Vagina (tissue), 2 donors: ENCODE measurements around the gene KDM4B. TPM values are rescaled to one million over a fixed set of nuclear protein-coding genes. Genes with fewer than 3 reads are reported as not detected.

Source experiments
- DNase-seq, 2 donors: peaks; one replicate each; pipeline ENCODE4 v3.0.0-alpha.2; 2017; ENCODE audit errors: extremely low spot score in 2 of 2
- H3K27ac ChIP-seq: fragments of 200-600 bp; sonication (generic); one replicate; pipeline ENCODE4 v1.5.1; 2019
- H3K27me3 ChIP-seq: fragments of 200-600 bp; sonication (generic); one replicate; pipeline ENCODE4 v1.5.1; 2019
- H3K36me3 ChIP-seq, 2 donors: fragments of 200-600 bp; sonication (generic); one replicate each; pipeline ENCODE4 v1.5.1; 2017 to 2019
- H3K4me1 ChIP-seq: fragments of 200-600 bp; sonication (generic); one replicate; pipeline ENCODE4 v1.5.1; 2019
- H3K4me3 ChIP-seq, 2 donors: fragments of 200-600 bp; sonication (generic); 1 replicate in 1 of 2; 2 replicates in 1 of 2; pipeline ENCODE4 v1.5.1; 2016 to 2019
- H3K9me3 ChIP-seq: fragments of 200-600 bp; sonication (generic); one replicate; pipeline ENCODE4 v1.5.1; 2019
- POLR2A ChIP-seq, 2 donors: fragments of 450-650 bp; IDR thresholded peaks; one replicate each; pipeline ENCODE4 v1.6.1; 2017; ENCODE audit warnings: antibody characterized with exemption in 2 of 2, mild to moderate bottlenecking in 2 of 2, moderate library complexity in 2 of 2
- POLR2AphosphoS5 ChIP-seq, 2 donors: sonication (generic); formaldehyde crosslinking; IDR thresholded peaks; one replicate each; pipeline ENCODE4 v1.9.0; 2017; ENCODE audit warnings: antibody characterized with exemption in 2 of 2, mild to moderate bottlenecking in 2 of 2, low read depth in 1 of 2; ENCODE audit not compliant: insufficient read depth in 1 of 2
- intact Hi-C: fragments of 100-400 bp; cut with DNase I; formaldehyde crosslinking; loops from one replicate; pipeline ENCODE4 v1.15.1; 2023
- total RNA-seq: library from RNA; depleted of rRNA; stranded (reverse); fragments of >200 nt; gene quantifications from one replicate; pipeline ENCODE4 v1.2.3, GENCODE V29; 2016
- TF ChIP-seq, protein P1 (sequence below), 3 experiments: fragments of 450-650 bp in 2 of 3; fragments of 200-600 bp in 1 of 3; sonication (generic) in 1 of 3; IDR thresholded peaks; one replicate each; pipeline ENCODE4 v1.5.1; 2017 to 2019; ENCODE audit warnings: antibody characterized with exemption in 3 of 3, mild to moderate bottlenecking in 2 of 3, moderate library complexity in 2 of 3

The KDM4B gene
- total RNA-seq, 1 donor from 2014 or later, result 59.7 TPM

- H3K9me3 ChIP-seq, result no peaks in the 10 kb centered on the region
- H3K27me3 ChIP-seq, result no peaks in the 10 kb centered on the region
- no peak for DNase-seq
- no peak overlapping the region for H3K4me3 ChIP-seq
- peaks cover 0 to 27% of the 10 kb centered on the region in 2 donors for H3K36me3 ChIP-seq
- TF ChIP-seq, protein P1, sequence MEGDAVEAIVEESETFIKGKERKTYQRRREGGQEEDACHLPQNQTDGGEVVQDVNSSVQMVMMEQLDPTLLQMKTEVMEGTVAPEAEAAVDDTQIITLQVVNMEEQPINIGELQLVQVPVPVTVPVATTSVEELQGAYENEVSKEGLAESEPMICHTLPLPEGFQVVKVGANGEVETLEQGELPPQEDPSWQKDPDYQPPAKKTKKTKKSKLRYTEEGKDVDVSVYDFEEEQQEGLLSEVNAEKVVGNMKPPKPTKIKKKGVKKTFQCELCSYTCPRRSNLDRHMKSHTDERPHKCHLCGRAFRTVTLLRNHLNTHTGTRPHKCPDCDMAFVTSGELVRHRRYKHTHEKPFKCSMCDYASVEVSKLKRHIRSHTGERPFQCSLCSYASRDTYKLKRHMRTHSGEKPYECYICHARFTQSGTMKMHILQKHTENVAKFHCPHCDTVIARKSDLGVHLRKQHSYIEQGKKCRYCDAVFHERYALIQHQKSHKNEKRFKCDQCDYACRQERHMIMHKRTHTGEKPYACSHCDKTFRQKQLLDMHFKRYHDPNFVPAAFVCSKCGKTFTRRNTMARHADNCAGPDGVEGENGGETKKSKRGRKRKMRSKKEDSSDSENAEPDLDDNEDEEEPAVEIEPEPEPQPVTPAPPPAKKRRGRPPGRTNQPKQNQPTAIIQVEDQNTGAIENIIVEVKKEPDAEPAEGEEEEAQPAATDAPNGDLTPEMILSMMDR (IDR thresholded peaks at IDR 0.05), result no peak
- TF ChIP-seq POLR2AphosphoS5 (IDR thresholded peaks at IDR 0.05; ENCODE audit: insufficient read depth in 1 of 2, low read depth in 1 of 2) (no peak), POLR2A (IDR thresholded peaks at IDR 0.05) (no peak)
- H3K4me1 ChIP-seq, result peaks cover 20% of the 10 kb centered on the region
- intact Hi-C loops, result no loop called here
- H3K27ac ChIP-seq, result no peak overlapping the region
These were observed 129.2 kb downstream of the KDM4B start for GRCh38 chr19:5097959-5098623.

DNA sequence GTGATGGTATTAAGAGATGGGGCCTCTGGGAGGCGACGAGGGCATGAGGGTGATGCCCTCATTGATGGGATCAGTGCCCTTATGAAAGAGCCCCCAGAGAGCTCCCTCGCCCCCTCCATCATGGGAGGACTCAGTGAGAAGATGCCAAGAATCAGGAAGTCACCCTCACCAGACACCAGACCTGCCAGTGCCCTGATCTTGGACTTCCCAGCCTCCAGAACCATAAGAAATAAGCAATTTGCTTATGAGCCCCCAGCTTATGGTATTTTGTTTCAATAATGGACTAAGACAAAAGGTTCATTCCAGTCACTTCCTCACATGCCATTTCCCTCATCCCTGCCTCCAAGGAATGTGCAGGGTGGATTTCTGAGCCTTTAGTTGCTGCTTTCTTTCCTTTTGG lies 129.7 kb downstream of the KDM4B start:
- Histone ChIP-seq H3K4me1 (peaks cover 26% of the 10 kb centered on the region), H3K27ac (no peak overlapping the region), H3K4me3 (no peak overlapping the region), H3K9me3 (no peaks in the 10 kb centered on the region), H3K27me3 (no peaks in the 10 kb centered on the region), H3K36me3 (peaks cover 0 to 27% of the 10 kb centered on the region in 2 donors)
- DNase-seq, result no peak
- TF ChIP-seq POLR2A (IDR thresholded peaks at IDR 0.05) (no peak), POLR2AphosphoS5 (IDR thresholded peaks at IDR 0.05; ENCODE audit: insufficient read depth in 1 of 2, low read depth in 1 of 2) (no peak)
- TF ChIP-seq, protein P1 (IDR thresholded peaks at IDR 0.05), result no peak
- intact Hi-C loops, result no loop called here

- DNase-seq, result no peak
- intact Hi-C loops, result no loop called here
- H3K4me3 ChIP-seq, result no peak overlapping the region
- H3K4me1 ChIP-seq, result peaks cover 32% of the 10 kb centered on the region
- no peak overlapping the region for H3K27ac ChIP-seq
- no peaks in the 10 kb centered on the region for H3K27me3 ChIP-seq
- peaks cover 0 to 27% of the 10 kb centered on the region in 2 donors for H3K36me3 ChIP-seq
- no peak for TF ChIP-seq POLR2A (IDR thresholded peaks at IDR 0.05)
- TF ChIP-seq, protein P1 (IDR thresholded peaks at IDR 0.05), result no peak
- TF ChIP-seq POLR2AphosphoS5 (IDR thresholded peaks at IDR 0.05; ENCODE audit: insufficient read depth in 1 of 2, low read depth in 1 of 2), result no peak
- no peaks in the 10 kb centered on the region for H3K9me3 ChIP-seq
These were observed 130.8 kb downstream of the KDM4B start for GRCh38 chr19:5099701-5100221.

GRCh38 chr19:5101871-5102270 lies 133.0 kb downstream of the KDM4B start:
- H3K27me3 ChIP-seq, result no peaks in the 10 kb centered on the region
- TF ChIP-seq POLR2AphosphoS5 (IDR thresholded peaks at IDR 0.05; ENCODE audit: insufficient read depth in 1 of 2, low read depth in 1 of 2) (no peak), POLR2A (IDR thresholded peaks at IDR 0.05) (no peak)
- TF ChIP-seq, protein P1 (IDR thresholded peaks at IDR 0.05), result no peak
- no peak for DNase-seq
- no peak overlapping the region for H3K27ac ChIP-seq
- H3K4me3 ChIP-seq, result no peak overlapping the region
- H3K9me3 ChIP-seq, result no peaks in the 10 kb centered on the region
- peaks cover 0 to 31% of the 10 kb centered on the region in 2 donors for H3K36me3 ChIP-seq
- peaks cover 32% of the 10 kb centered on the region for H3K4me1 ChIP-seq
- intact Hi-C loops, result no loop called here

GRCh38 chr19:5102520-5102919 lies 133.6 kb downstream of the KDM4B start:
- Histone ChIP-seq H3K9me3 (no peaks in the 10 kb centered on the region), H3K27me3 (no peaks in the 10 kb centered on the region), H3K36me3 (peaks cover 0 to 37% of the 10 kb centered on the region in 2 donors), H3K27ac (no peak overlapping the region), H3K4me3 (no peak overlapping the region), H3K4me1 (peaks cover 30% of the 10 kb centered on the region)
- no peak for DNase-seq
- intact Hi-C loops, result no loop called here
- TF ChIP-seq POLR2A (IDR thresholded peaks at IDR 0.05) (no peak), POLR2AphosphoS5 (IDR thresholded peaks at IDR 0.05; ENCODE audit: insufficient read depth in 1 of 2, low read depth in 1 of 2) (no peak)
- TF ChIP-seq, protein P1 (IDR thresholded peaks at IDR 0.05), result no peak
